ENCODE results near the gene TSPAN14.
"Not testable (repeated sequence)": the region's sequence is repeated elsewhere in the genome, so short reads cannot be mapped to it uniquely, and the experiment has no call there.

The TSPAN14 gene

GRCh38 chr10:80411267-80411668, 42.8 kb upstream of the TSPAN14 start:
- TF ChIP-seq Cebpa-rat (IDR thresholded peaks at IDR 0.05), result no peak
- Histone ChIP-seq H3K9ac (no peak overlapping the region; the same call in 1 of the 2 replicates), H3K27me3 (no peaks in the 10 kb centered on the region), H3K27ac (no peak overlapping the region), H3K4me1 (peaks cover 87% of the 10 kb centered on the region), H3K4me3 (no peak overlapping the region), H4K20me1 (peaks cover 60% of the 10 kb centered on the region), H3K36me3 (peaks cover 47% of the 10 kb centered on the region), H3K9me3 (no peaks in the 10 kb centered on the region), H3K4me2 (peak overlapping the region; percentile 93)

GRCh38 chr10:80411681-80412220, 42.4 kb upstream of the TSPAN14 start:
- Histone ChIP-seq H3K27me3 (no peaks in the 10 kb centered on the region), H4K20me1 (peaks cover 65% of the 10 kb centered on the region), H3K4me3 (no peak overlapping the region), H3K27ac (no peak overlapping the region), H3K9me3 (no peaks in the 10 kb centered on the region), H3K4me1 (peaks cover 91% of the 10 kb centered on the region), H3K36me3 (peaks cover 47% of the 10 kb centered on the region), H3K9ac (no peak overlapping the region), H3K4me2 (peak overlapping the region; percentile 93; the same call in 1 of the 2 replicates)
- TF ChIP-seq Cebpa-rat (IDR thresholded peaks at IDR 0.05), result no peak

GRCh38 chr10:80412486-80412885, 41.6 kb upstream of the TSPAN14 start:
- Histone ChIP-seq H3K9me3 (no peaks in the 10 kb centered on the region), H3K4me3 (no peak overlapping the region), H4K20me1 (peaks cover 69% of the 10 kb centered on the region), H3K27me3 (no peaks in the 10 kb centered on the region), H3K9ac (no peak overlapping the region), H3K4me1 (peaks cover 83% of the 10 kb centered on the region), H3K36me3 (peaks cover 48% of the 10 kb centered on the region), H3K4me2 (peak overlapping the region; percentile 31), H3K27ac (no peak overlapping the region)
- no peak for TF ChIP-seq Cebpa-rat (IDR thresholded peaks at IDR 0.05)

GRCh38 chr10:80413271-80413996, 40.7 kb upstream of the TSPAN14 start:
- Histone ChIP-seq H3K4me1 (peaks cover 79% of the 10 kb centered on the region), H3K9me3 (no peaks in the 10 kb centered on the region), H3K36me3 (peaks cover 53% of the 10 kb centered on the region), H3K9ac (no peak overlapping the region), H3K4me3 (no peak overlapping the region), H3K4me2 (peak overlapping the region; percentile 51), H4K20me1 (peaks cover 75% of the 10 kb centered on the region), H3K27me3 (no peaks in the 10 kb centered on the region), H3K27ac (peak overlapping the region; percentile 51; the same call in 1 of the 2 replicates)
- TF ChIP-seq Cebpa-rat (IDR thresholded peaks at IDR 0.05), result no peak

GRCh38 chr10:80414142-80414895, 39.8 kb upstream of the TSPAN14 start:
- Histone ChIP-seq H4K20me1 (peaks cover 80% of the 10 kb centered on the region), H3K27ac (no peak overlapping the region), H3K9me3 (no peaks in the 10 kb centered on the region), H3K4me2 (peak overlapping the region; percentile 51), H3K4me3 (no peak overlapping the region), H3K4me1 (peaks cover 73% of the 10 kb centered on the region), H3K9ac (no peak overlapping the region; the same call in 1 of the 2 replicates), H3K36me3 (peaks cover 58% of the 10 kb centered on the region), H3K27me3 (no peaks in the 10 kb centered on the region)
- no peak for TF ChIP-seq Cebpa-rat (IDR thresholded peaks at IDR 0.05)

DNA sequence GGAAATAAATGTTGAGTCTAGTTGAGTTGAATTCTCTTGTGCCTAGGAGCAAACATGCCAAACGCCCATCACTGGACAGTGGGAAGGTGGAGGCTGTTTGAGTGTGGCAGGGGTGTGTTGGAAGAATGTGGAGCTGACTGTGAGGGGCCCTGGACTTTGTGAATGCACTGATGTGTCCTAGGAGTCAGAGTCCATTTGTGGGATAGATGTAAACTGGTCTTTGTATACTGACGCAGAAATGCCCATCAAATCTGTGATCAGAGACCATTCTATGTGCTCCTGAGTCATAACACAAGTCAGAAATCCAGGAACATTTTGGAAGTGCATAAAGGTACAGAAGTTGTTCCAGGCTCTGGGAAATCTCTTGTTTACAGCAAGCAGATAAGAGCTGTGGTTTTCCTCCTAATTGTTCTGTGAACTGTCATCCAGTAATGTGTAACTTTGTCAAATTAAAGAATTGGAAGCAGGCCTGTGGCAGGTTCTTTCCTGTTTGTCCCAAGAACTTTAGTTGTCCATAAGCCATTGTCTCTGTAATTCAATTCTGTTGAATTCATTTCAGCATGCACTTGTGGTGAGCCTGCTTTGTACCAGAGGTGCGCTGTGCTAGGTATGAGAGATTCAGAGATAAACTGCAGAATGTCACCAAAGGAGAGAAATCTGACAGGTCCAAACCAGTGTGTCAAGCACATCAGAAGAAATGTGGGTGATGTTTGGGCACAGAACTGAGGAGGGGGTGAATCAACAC, 38.2 kb upstream of the TSPAN14 start:
- TF ChIP-seq Cebpa-rat (IDR thresholded peaks at IDR 0.05), result no peak
- no peak overlapping the region for H3K9ac ChIP-seq
- H3K36me3 ChIP-seq, result peaks cover 65% of the 10 kb centered on the region
- no peaks in the 10 kb centered on the region for H3K9me3 ChIP-seq
- no peak overlapping the region for H3K4me2 ChIP-seq
- H3K27me3 ChIP-seq, result no peaks in the 10 kb centered on the region
- H3K27ac ChIP-seq, result no peak overlapping the region
- H3K4me3 ChIP-seq, result no peak overlapping the region
- peaks cover 76% of the 10 kb centered on the region for H4K20me1 ChIP-seq
- H3K4me1 ChIP-seq, result peaks cover 59% of the 10 kb centered on the region

- Histone ChIP-seq H3K4me2 (no peak overlapping the region), H3K4me3 (no peak overlapping the region), H3K9ac (no peak overlapping the region), H3K36me3 (peaks cover 66% of the 10 kb centered on the region), H3K27me3 (no peaks in the 10 kb centered on the region), H3K27ac (no peak overlapping the region), H4K20me1 (peaks cover 69% of the 10 kb centered on the region), H3K4me1 (peaks cover 59% of the 10 kb centered on the region), H3K9me3 (no peaks in the 10 kb centered on the region)
- TF ChIP-seq Cebpa-rat (IDR thresholded peaks at IDR 0.05), result no peak
These were observed 37.5 kb upstream of the TSPAN14 start for GRCh38 chr10:80416479-80417098.

GRCh38 chr10:80417256-80417655, 36.9 kb upstream of the TSPAN14 start:
- H3K27ac ChIP-seq, H3K4me3 ChIP-seq: not testable (repeated sequence)
- H3K4me1 ChIP-seq, result peaks cover 59% of the 10 kb centered on the region

DNA sequence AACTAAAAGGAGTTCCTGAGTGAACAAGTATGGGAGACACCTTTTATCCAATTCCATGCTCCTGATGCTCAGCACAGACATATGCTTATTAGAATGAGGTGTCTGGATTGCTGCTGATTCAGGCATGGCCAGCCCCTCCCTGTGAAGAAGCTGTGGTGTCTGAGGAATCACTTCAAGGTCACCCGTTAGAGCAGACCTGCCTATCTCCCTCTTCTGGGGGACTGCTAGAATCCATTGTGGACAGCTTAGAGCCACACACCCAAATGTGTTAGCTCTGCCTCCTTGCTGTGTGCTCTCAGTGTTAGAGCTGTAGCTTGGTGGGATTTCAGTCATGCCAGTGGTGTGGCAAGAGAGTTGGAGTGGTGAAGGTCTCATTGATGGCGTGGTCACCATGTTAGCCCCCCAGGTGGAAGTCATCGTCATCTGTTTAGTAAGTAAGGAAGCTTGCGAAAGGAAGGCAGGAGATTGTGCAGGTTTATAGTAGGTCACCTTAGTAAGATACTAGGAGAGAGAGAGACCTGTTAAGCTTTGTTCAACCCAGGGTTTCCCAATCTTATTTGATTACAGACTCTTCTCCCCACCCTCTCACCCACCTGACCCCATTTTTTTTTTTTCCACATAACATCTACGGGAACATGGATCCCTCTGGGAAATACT, 32.9 kb upstream of the TSPAN14 start:
- Histone ChIP-seq H4K20me1 (peaks cover 32% of the 10 kb centered on the region), H3K9ac (no peak overlapping the region), H3K4me1 (peaks cover 21% of the 10 kb centered on the region), H3K4me3 (no peak overlapping the region), H3K27me3 (no peaks in the 10 kb centered on the region), H3K27ac (no peak overlapping the region), H3K36me3 (peaks cover 76% of the 10 kb centered on the region), H3K4me2 (peak overlapping the region; percentile 42), H3K9me3 (no peaks in the 10 kb centered on the region)
- TF ChIP-seq Cebpa-rat (IDR thresholded peaks at IDR 0.05), result no peak

More at GRCh38 chr10:80417256-80417655, 36.9 kb upstream of the TSPAN14 start:
- Histone ChIP-seq H4K20me1 (peaks cover 68% of the 10 kb centered on the region), H3K36me3 (peaks cover 73% of the 10 kb centered on the region)
- not testable (repeated sequence) for H3K4me2 ChIP-seq, H3K9me3 ChIP-seq, H3K27me3 ChIP-seq, H3K9ac ChIP-seq
